Mammary epithelial cell (primary cell): ENCODE data around the gene GNG4.

ENCODE experiments used
- CTCF ChIP-seq, 2 donors: IDR thresholded peaks in 1 of 2; conservative IDR thresholded peaks in 1 of 2; 2 replicates each; pipeline ENCODE4 v1.5.1; 2011 to 2012; ENCODE audit warnings: inconsistent platforms in 2 of 2, low read length in 2 of 2, mild to moderate bottlenecking in 2 of 2, control low read depth in 1 of 2, low read depth in 1 of 2; ENCODE audit not compliant: insufficient read depth in 1 of 2; ENCODE audit errors: extremely low read depth in 1 of 2
- EZH2 ChIP-seq: IDR thresholded peaks from 2 replicates; pipeline ENCODE4 v1.6.1; 2012; ENCODE audit warnings: low read length, inconsistent platforms, borderline replicate concordance

GRCh38 chr1:235567812-235568503, 81.6 kb downstream of the GNG4 start:
- no peak for TF ChIP-seq CTCF (conservative IDR thresholded peaks at IDR 0.05 in 1 of 2, IDR thresholded peaks at IDR 0.05 in 1 of 2; ENCODE audit: extremely low read depth in 1 of 2, insufficient read depth in 1 of 2, low read depth in 1 of 2, low read length in 2 of 2)
- TF ChIP-seq EZH2: no peak
